Testis (tissue), 2 donors: ENCODE measurements around the gene FGGY.

Source experiments
- POLR2A ChIP-seq: fragments of 450-650 bp; IDR thresholded peaks from one replicate; pipeline ENCODE4 v1.6.1; 2017; ENCODE audit warnings: antibody characterized with exemption, mild to moderate bottlenecking, moderate library complexity
- TF ChIP-seq, protein P1 (sequence below), 3 experiments: fragments of 450-650 bp in 2 of 3; fragments of 200-600 bp in 1 of 3; sonication (generic) in 1 of 3; IDR thresholded peaks; one replicate each; pipeline ENCODE4 v1.5.1; 2016 to 2019; ENCODE audit warnings: antibody characterized with exemption in 3 of 3, mild to moderate bottlenecking in 2 of 3, moderate library complexity in 1 of 3

DNA sequence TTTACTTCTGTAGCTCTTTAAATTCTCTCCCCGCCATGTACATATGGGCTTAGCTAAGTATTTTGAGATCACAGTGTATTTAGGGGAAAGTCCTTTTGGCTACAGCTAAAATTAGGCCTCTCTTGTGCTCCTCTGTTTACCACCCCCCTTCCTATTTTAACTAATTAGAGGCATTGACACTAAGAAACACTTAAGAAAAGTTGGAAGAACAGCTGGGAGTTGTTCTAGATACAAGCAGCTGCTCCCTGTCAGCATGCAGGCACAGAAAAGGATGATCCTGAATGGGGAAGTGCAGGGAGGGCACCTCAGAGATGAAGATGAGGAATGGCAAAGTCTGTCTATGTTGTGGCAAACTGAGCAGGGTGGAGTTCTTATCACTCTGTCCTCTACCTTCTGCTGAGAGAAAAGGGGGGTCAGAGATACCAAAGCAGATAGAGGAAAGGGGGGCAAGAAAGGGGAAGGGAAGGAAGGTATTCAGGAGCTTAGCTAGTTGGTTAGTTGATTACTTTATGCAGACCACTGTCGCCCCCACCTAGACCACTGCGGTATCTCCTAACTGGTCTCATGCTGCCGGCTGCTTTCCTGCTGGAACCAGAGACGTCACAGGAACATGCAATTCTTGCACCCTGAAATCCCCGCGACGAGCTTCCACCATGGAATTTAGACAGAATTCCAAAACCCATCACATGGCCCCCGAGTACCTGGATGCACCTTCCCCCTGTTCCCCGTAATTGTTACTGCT is 435.5 kb downstream of the FGGY start:
- TF ChIP-seq, protein P1, sequence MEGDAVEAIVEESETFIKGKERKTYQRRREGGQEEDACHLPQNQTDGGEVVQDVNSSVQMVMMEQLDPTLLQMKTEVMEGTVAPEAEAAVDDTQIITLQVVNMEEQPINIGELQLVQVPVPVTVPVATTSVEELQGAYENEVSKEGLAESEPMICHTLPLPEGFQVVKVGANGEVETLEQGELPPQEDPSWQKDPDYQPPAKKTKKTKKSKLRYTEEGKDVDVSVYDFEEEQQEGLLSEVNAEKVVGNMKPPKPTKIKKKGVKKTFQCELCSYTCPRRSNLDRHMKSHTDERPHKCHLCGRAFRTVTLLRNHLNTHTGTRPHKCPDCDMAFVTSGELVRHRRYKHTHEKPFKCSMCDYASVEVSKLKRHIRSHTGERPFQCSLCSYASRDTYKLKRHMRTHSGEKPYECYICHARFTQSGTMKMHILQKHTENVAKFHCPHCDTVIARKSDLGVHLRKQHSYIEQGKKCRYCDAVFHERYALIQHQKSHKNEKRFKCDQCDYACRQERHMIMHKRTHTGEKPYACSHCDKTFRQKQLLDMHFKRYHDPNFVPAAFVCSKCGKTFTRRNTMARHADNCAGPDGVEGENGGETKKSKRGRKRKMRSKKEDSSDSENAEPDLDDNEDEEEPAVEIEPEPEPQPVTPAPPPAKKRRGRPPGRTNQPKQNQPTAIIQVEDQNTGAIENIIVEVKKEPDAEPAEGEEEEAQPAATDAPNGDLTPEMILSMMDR (IDR thresholded peaks at IDR 0.05) = no peak
- no peak for TF ChIP-seq POLR2A
